Activated T-helper 2 cell treated with anti-CD3 and anti-CD28 coated beads, Interferon-gamma antibody, Interleukin-2, Interleukin-4, amounts not matched to agents 10 μg/mL and 5 μg/mL and 100 μg/mL, durations not matched to agents 14 hours and 24 hours and 36 hours (primary cell): ENCODE measurements around the gene ARMC9. TPM values are rescaled to one million over a fixed set of nuclear protein-coding genes. Genes with fewer than 3 reads are reported as not detected.

Source experiments
- DNase-seq: peaks from one replicate; pipeline ENCODE4 v3.0.0; 2021; ENCODE audit warnings: low spot score
- H3K27ac Mint-ChIP-seq: one replicate; pipeline ENCODE4 v1.8.0; 2021; ENCODE audit warnings: mixed read lengths
- H3K27me3 Mint-ChIP-seq: one replicate; pipeline ENCODE4 v1.8.0; 2021; ENCODE audit warnings: low read depth, mixed read lengths
- H3K36me3 Mint-ChIP-seq: one replicate; pipeline ENCODE4 v1.8.0; 2021; ENCODE audit warnings: low read depth, mixed read lengths
- H3K4me1 Mint-ChIP-seq: one replicate; pipeline ENCODE4 v1.8.0; 2021; ENCODE audit warnings: low read depth, mixed read lengths
- H3K4me3 Mint-ChIP-seq: one replicate; pipeline ENCODE4 v1.8.0; 2021; ENCODE audit warnings: low read depth, mild to moderate bottlenecking, moderate library complexity, mixed read lengths
- H3K9me3 Mint-ChIP-seq: one replicate; pipeline ENCODE4 v1.8.0; 2021; ENCODE audit warnings: mixed read lengths
- intact Hi-C: fragments of 100-400 bp; cut with micrococcal nuclease; formaldehyde crosslinking; loops from one replicate; pipeline ENCODE4 v1.15.1; 2023
- total RNA-seq: library from RNA; stranded (reverse); gene quantifications from 2 replicates; pipeline ENCODE4 v1.2.3, GENCODE V29; 2022

Gene ARMC9
- total RNA-seq, 1 donor from 2014 or later = 3.3 TPM

- intact Hi-C loops = no loop called here
- Mint-ChIP-seq H3K27ac (no peak overlapping the region), H3K4me3 (no peak overlapping the region), H3K27me3 (peaks cover 5% of the 10 kb centered on the region), H3K36me3 (no peaks in the 10 kb centered on the region), H3K9me3 (no peaks in the 10 kb centered on the region), H3K4me1 (no peaks in the 10 kb centered on the region)
- DNase-seq = no peak
Measured at GRCh38 chr2:231270221-231271114, 72.0 kb downstream of the ARMC9 start.

DNA sequence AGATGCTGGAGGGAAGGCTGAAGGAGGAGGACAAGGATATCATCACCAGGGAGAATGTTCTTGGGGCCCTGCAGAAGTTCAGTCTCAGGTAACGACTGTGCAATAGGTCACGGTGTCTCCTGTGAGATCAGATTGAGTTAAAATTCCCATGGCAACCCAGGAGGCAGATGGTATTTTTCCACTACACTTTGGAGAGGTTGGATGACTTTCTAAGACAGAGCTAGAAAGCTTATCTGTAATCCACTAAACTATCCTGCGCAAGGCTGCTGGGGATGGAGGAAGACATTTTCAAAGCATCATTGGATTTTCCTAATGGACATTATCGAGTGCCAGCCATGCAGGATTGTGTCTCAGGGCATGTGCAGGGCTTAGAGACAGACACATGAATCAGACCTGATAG lies 74.6 kb downstream of the ARMC9 start:
- Mint-ChIP-seq H3K36me3 (no peaks in the 10 kb centered on the region), H3K9me3 (no peaks in the 10 kb centered on the region), H3K27me3 (peaks cover 3% of the 10 kb centered on the region), H3K4me3 (no peak overlapping the region), H3K4me1 (peaks cover 2% of the 10 kb centered on the region), H3K27ac (no peak overlapping the region)
- intact Hi-C loops = no loop called here
- DNase-seq = no peak

- no peak overlapping the region for H3K4me3 Mint-ChIP-seq
Measured at GRCh38 chr2:231276987-231277386, 78.6 kb downstream of the ARMC9 start.

GRCh38 chr2:231277962-231278361 lies 79.5 kb downstream of the ARMC9 start:
- no peak for DNase-seq
- Mint-ChIP-seq H3K9me3 (no peaks in the 10 kb centered on the region), H3K27me3 (peaks cover 18% of the 10 kb centered on the region), H3K36me3 (no peaks in the 10 kb centered on the region), H3K27ac (no peak overlapping the region), H3K4me1 (peaks cover 3% of the 10 kb centered on the region), H3K4me3 (no peak overlapping the region)
- intact Hi-C loops = no loop called here

More at GRCh38 chr2:231276987-231277386, 78.6 kb downstream of the ARMC9 start:
- intact Hi-C loops = no loop called here
- no peak overlapping the region for H3K27ac Mint-ChIP-seq
- H3K36me3 Mint-ChIP-seq = no peaks in the 10 kb centered on the region
- H3K4me1 Mint-ChIP-seq = peaks cover 3% of the 10 kb centered on the region
- DNase-seq = no peak
- no peaks in the 10 kb centered on the region for H3K9me3 Mint-ChIP-seq
- H3K27me3 Mint-ChIP-seq = peaks cover 13% of the 10 kb centered on the region

DNA sequence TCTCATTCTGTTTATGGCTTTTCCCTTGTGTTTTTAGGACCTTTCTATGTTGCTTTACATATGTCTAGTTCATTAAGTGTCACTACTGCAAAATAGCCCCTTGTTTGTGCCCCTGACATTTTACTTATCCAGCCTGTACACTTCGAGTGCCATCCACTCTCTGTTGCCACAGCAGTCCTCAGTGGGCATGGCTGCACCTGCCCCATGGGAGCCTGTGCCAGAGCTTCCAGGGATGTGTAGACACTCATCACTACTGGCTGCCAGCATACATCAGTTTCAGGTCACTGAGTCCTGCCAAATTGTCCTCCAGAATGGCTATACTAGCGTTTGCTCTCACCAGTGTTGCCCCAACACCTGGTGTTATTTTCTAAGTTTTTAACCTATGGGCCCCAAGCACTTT lies 80.4 kb downstream of the ARMC9 start:
- intact Hi-C loops = no loop called here
- no peaks in the 10 kb centered on the region for H3K9me3 Mint-ChIP-seq
- no peaks in the 10 kb centered on the region for H3K36me3 Mint-ChIP-seq
- DNase-seq = no peak
- H3K27ac Mint-ChIP-seq = no peak overlapping the region
- peaks cover 3% of the 10 kb centered on the region for H3K4me1 Mint-ChIP-seq
- peaks cover 19% of the 10 kb centered on the region for H3K27me3 Mint-ChIP-seq
- no peak overlapping the region for H3K4me3 Mint-ChIP-seq

GRCh38 chr2:231280846-231281245 lies 82.4 kb downstream of the ARMC9 start:
- H3K36me3 Mint-ChIP-seq = no peaks in the 10 kb centered on the region
- no peaks in the 10 kb centered on the region for H3K9me3 Mint-ChIP-seq
- intact Hi-C loops = no loop called here
- no peak for DNase-seq
- H3K27me3 Mint-ChIP-seq = peaks cover 19% of the 10 kb centered on the region
- no peak overlapping the region for H3K27ac Mint-ChIP-seq
- no peak overlapping the region for H3K4me3 Mint-ChIP-seq
- peaks cover 3% of the 10 kb centered on the region for H3K4me1 Mint-ChIP-seq

- no peak overlapping the region for H3K27ac Mint-ChIP-seq
- DNase-seq = no peak
- peaks cover 20% of the 10 kb centered on the region for H3K27me3 Mint-ChIP-seq
- H3K9me3 Mint-ChIP-seq = no peaks in the 10 kb centered on the region
- intact Hi-C loops = no loop called here
- H3K4me1 Mint-ChIP-seq = no peaks in the 10 kb centered on the region
- no peak overlapping the region for H3K4me3 Mint-ChIP-seq
- no peaks in the 10 kb centered on the region for H3K36me3 Mint-ChIP-seq
Measured at GRCh38 chr2:231284296-231284695, 85.9 kb downstream of the ARMC9 start.

- no peak for DNase-seq
- Mint-ChIP-seq H3K27me3 (peaks cover 11% of the 10 kb centered on the region), H3K36me3 (no peaks in the 10 kb centered on the region), H3K4me1 (no peaks in the 10 kb centered on the region), H3K9me3 (no peaks in the 10 kb centered on the region), H3K4me3 (no peak overlapping the region), H3K27ac (no peak overlapping the region)
- intact Hi-C loops = no loop called here
Measured at GRCh38 chr2:231286964-231287363, 88.5 kb downstream of the ARMC9 start.

- Mint-ChIP-seq H3K27me3 (peaks cover 9% of the 10 kb centered on the region), H3K27ac (no peak overlapping the region), H3K36me3 (no peaks in the 10 kb centered on the region), H3K9me3 (no peaks in the 10 kb centered on the region), H3K4me3 (no peak overlapping the region), H3K4me1 (no peaks in the 10 kb centered on the region)
- no peak for DNase-seq
- intact Hi-C loops = no loop called here
Measured at GRCh38 chr2:231287696-231288095, 89.3 kb downstream of the ARMC9 start.

DNA sequence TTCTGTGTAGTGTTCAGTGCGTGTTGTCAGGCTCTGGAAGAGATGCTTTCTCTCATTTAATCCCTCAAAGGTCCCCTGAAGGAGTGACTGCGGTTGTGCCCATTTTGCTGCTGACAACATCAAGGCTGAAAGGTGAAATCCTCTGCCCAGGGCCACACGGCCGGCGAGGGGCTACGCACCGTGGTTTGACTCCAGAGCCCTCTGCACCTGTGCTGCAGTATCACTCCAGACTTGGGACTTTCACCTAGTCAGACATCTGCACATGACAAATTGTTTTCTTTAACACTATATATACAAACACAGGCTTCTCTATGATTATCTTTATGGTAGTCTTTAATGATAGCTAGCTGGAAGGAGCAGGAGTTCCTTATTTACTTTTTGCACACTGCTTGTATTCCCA lies 90.2 kb downstream of the ARMC9 start:
- no peak overlapping the region for H3K27ac Mint-ChIP-seq
- no peak overlapping the region for H3K4me3 Mint-ChIP-seq
- no peaks in the 10 kb centered on the region for H3K9me3 Mint-ChIP-seq
- no peaks in the 10 kb centered on the region for H3K36me3 Mint-ChIP-seq
- no peaks in the 10 kb centered on the region for H3K4me1 Mint-ChIP-seq
- intact Hi-C loops = no loop called here
- peaks cover 5% of the 10 kb centered on the region for H3K27me3 Mint-ChIP-seq
- DNase-seq = no peak

DNA sequence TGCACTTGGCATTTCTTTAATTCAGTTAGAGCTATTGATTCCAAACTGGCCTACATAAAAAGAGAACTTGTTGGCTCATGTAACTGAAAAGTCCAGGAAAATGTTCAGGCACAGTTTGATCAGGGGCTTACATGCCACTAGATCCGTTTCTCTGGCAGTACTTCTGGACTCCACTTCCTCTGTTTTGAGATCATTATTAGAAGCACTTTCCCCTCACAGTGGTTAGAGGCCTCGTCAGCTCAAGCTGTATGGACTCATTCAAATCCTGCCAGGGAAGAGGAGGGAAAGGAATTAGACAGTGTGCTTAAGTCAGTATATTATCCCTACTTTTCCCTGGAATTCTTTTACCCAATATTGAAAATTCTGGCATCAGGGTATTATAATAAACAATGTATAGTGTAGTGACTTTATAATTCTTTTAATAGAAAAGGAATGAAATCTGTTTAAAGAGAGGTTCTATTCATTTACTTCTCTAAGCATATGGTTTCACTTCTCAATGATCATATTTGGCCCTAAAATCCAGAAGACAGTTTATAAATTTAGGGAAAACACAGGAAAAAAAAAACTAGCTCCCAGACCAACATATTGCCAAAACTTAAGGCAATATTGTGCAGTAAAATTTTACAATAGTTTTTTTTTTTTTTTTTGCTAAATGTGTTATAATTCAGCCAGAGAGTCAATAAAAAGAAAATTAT lies 92.0 kb downstream of the ARMC9 start:
- peaks cover 5% of the 10 kb centered on the region for H3K27me3 Mint-ChIP-seq
- H3K4me3 Mint-ChIP-seq = no peak overlapping the region
- no peak overlapping the region for H3K27ac Mint-ChIP-seq
- no peaks in the 10 kb centered on the region for H3K9me3 Mint-ChIP-seq
- intact Hi-C loops = loop anchor here (10.0 kb wide), 1 partner anchor 124 kb away; no protein-coding TSS in a partner anchor
- DNase-seq = no peak
- H3K4me1 Mint-ChIP-seq = no peaks in the 10 kb centered on the region
- no peaks in the 10 kb centered on the region for H3K36me3 Mint-ChIP-seq

DNA sequence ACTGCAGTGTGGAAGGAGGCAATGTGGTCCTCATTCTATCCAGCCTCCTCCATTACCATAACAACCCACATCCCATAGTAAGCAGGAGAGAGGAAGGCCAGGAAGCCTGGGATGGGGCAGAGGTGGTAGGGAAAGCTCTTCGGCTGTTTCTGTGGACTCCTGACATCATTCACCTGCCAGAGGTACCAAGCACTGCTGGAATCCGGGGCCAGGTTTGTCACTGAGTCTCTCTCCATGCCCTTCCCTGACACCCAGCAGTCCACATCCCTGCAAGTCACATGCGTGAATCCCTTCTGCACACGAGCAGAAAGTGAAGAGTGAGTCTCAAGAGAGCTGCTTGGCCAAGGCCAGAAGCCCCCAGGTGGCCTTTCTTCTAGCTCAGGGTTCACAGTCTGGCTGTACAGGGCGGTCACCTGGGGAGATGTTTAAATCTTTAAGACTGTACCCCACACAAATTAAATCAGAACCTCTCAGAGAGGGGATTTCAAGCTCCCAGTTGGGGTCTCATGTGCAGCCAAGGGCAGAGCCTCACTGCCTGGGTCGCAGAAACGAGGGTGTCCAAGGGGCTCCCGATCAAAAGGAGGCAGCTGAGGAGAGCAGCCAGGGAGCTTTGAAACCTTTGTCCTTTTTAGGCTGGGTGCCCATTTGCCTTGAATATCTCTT lies 94.2 kb downstream of the ARMC9 start:
- Mint-ChIP-seq H3K4me3 (no peak overlapping the region), H3K9me3 (no peaks in the 10 kb centered on the region), H3K4me1 (no peaks in the 10 kb centered on the region), H3K27ac (no peak overlapping the region), H3K36me3 (no peaks in the 10 kb centered on the region), H3K27me3 (peaks cover 5% of the 10 kb centered on the region)
- intact Hi-C loops = loop anchor here (10.0 kb wide), 1 partner anchor 122 kb away; no protein-coding TSS in a partner anchor
- no peak for DNase-seq

GRCh38 chr2:231293163-231293562 lies 94.7 kb downstream of the ARMC9 start:
- Mint-ChIP-seq H3K4me3 (no peak overlapping the region), H3K27ac (no peak overlapping the region), H3K27me3 (peaks cover 5% of the 10 kb centered on the region), H3K4me1 (no peaks in the 10 kb centered on the region), H3K9me3 (no peaks in the 10 kb centered on the region), H3K36me3 (no peaks in the 10 kb centered on the region)
- DNase-seq = no peak
- intact Hi-C loops = loop anchor here (10.0 kb wide), 1 partner anchor 122 kb away; no protein-coding TSS in a partner anchor
